ENCODE results near the gene GADD45G. TPM values are rescaled to one million over a fixed set of nuclear protein-coding genes. Genes with fewer than 3 reads are reported as not detected.

GADD45G gene
- total and polyA plus RNA-seq, 2 of the 8 experiments (the other 6 are each of a cell fraction or from before 2014, with no cell fraction given), result 7.0 to 11.4 TPM

DNA sequence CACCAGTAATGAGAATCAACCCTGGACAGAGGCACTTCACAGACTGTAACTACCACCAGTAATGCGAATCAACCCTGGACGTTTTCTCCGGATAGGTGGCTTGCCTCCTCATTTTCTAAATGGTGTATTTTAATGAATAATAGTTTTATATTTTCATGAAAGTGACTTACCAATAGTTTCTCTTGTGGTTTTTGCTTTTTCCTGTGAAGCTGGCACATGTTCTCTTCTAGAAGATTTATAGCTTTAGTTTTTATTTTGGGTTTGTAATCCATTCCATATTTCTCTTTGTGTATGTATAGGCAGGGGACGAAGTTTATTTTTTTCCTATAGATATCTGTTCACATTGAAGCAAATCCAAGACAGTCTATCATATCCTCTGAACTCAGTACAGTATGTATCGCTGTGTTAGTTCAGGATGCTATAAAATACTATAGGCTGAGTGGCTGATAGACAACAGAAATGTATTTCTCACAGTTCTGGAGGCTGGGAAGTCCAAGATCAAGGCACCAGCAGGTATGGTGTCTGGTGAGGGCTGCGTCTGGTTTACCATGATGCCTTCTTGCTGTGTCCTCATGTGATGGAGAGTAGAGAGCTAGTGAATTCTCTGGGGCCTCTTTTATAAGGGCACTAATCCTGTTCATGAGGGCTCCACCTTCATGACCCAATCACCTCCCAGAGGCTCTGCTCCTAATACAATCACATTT lies 46.5 kb upstream of the GADD45G start:
- Histone ChIP-seq H3K27ac (ENCODE audit: low read depth, low read length) (no peak overlapping the region), H3K4ac (replicated peaks; ENCODE audit: insufficient read length, low read depth, low read length) (no peak overlapping the region), H2BK12ac (ENCODE audit: low read depth, low read length) (no peak overlapping the region), H2BK15ac (ENCODE audit: low read length) (no peak overlapping the region), H3K9me3 (ENCODE audit: insufficient read depth in 2 of 2, low read depth in 1 of 2, low read length in 1 of 2) (no peaks in the 10 kb centered on the region), H2BK20ac (ENCODE audit: low read length) (no peak overlapping the region), H3K79me2 (ENCODE audit: control insufficient read depth in 1 of 2, insufficient read depth in 2 of 2, low read length in 2 of 2) (no peaks in the 10 kb centered on the region), H2AK5ac (ENCODE audit: low read depth, low read length) (no peak overlapping the region), H3K79me1 (ENCODE audit: low read depth, low read length) (no peaks in the 10 kb centered on the region), H4K8ac (ENCODE audit: extremely low read depth, insufficient read depth, low read length) (no peak overlapping the region), H3K36me3 (ENCODE audit: control insufficient read depth in 2 of 4, insufficient read depth in 4 of 4, low read length in 3 of 4) (no peaks in the 10 kb centered on the region), H3K56ac (replicated peaks; ENCODE audit: insufficient read length, low read depth, low read length) (no peak overlapping the region), H4K5ac (ENCODE audit: insufficient read length, low read depth, low read length) (no peak overlapping the region), H3K23ac (ENCODE audit: insufficient read length) (no peak overlapping the region), H2AFZ (ENCODE audit: low read length) (no peak overlapping the region), H2BK120ac (replicated peaks; ENCODE audit: low read depth, low read length) (no peak overlapping the region), H3K18ac (ENCODE audit: extremely low read depth, low read length) (no peak overlapping the region), H3K23me2 (ENCODE audit: low read depth, low read length) (no peaks in the 10 kb centered on the region), H3K27me3 (replicated peaks in 1 of 4; ENCODE audit: control insufficient read depth in 3 of 4, extremely low read depth in 1 of 4, insufficient read depth in 3 of 4, low read length in 3 of 4) (no peaks in the 10 kb centered on the region), H3K4me1 (replicated peaks in 1 of 4; ENCODE audit: control insufficient read depth in 3 of 4, insufficient read depth in 4 of 4, low read length in 3 of 4) (peaks cover 0 to 3% (median 2%) of the 10 kb centered on the region in 4 experiments; a peak in 2 of 7 replicates), H3K4me2 (ENCODE audit: insufficient read depth in 1 of 2, low read depth in 2 of 2, low read length in 2 of 2) (no peak overlapping the region), H4K91ac (replicated peaks; ENCODE audit: insufficient read length, low read length) (no peak overlapping the region), H2BK5ac (ENCODE audit: low read depth, low read length) (no peak overlapping the region), H3K14ac (ENCODE audit: insufficient read length) (no peak overlapping the region), H4K20me1 (replicated peaks in 1 of 2; ENCODE audit: control insufficient read depth in 1 of 2, insufficient read depth in 2 of 2, low read length in 2 of 2) (no peaks in the 10 kb centered on the region), H3K4me3 (ENCODE audit: extremely low read depth in 1 of 4, insufficient read depth in 2 of 4, low read depth in 3 of 4, low read length in 4 of 4) (no peak overlapping the region), H3K9ac (replicated peaks in 1 of 4; ENCODE audit: extremely low read depth in 1 of 4, low read depth in 3 of 4, low read length in 3 of 4) (no peak overlapping the region)
- POLR2A ChIA-PET (ENCODE audit: partially characterized antibody), result no interaction called here
- CTCF ChIA-PET (ENCODE audit: partially characterized antibody), result interaction anchor here (0.7 to 9.4 kb wide), 4 partner anchors 6 to 129 kb away, joined by 4 to 99 read pairs (median 7); no protein-coding TSS in a partner anchor
- 91% methylated on average over 6 of the region's 6 CpGs; no CpG with 5 or more reads in 1 of the 2 experiments for WGBS, 2 experiments (ENCODE audit: extremely low coverage in 1 of 2, insufficient coverage in 1 of 2, insufficient read length in 1 of 2, insufficient replicate concordance in 2 of 2, low coverage in 1 of 2, low lambda C conversion rate in 2 of 2, missing lambda C conversion rate in 1 of 2)
- FAIRE-seq, result no peak
- DNase-seq (ENCODE audit: low read depth in 1 of 2, low spot score in 2 of 2), result no peak
- no peak for TF ChIP-seq SP1 (IDR thresholded peaks at IDR 0.05; ENCODE audit: low read depth, low read length)
- no peak for TF ChIP-seq RAD21 (IDR thresholded peaks at IDR 0.05 in 1 of 2, conservative IDR thresholded peaks at IDR 0.05 in 1 of 2; ENCODE audit: low read depth in 2 of 2, low read length in 2 of 2)
- no peak for TF ChIP-seq KDM5A (IDR thresholded peaks at IDR 0.05; ENCODE audit: low read length)
- no peak for TF ChIP-seq CTBP2 (IDR thresholded peaks at IDR 0.05; ENCODE audit: borderline replicate concordance, insufficient read depth, insufficient read length, low read length)
- TF ChIP-seq BRCA1 (IDR thresholded peaks at IDR 0.05; ENCODE audit: low read depth, low read length), result no peak
- TF ChIP-seq NRF1 (IDR thresholded peaks at IDR 0.05; ENCODE audit: low read depth, low read length), result no peak
- no peak for TF ChIP-seq POLR2AphosphoS5 (IDR thresholded peaks at IDR 0.05; ENCODE audit: low read depth, low read length)
- no peak for TF ChIP-seq EZH2 (IDR thresholded peaks at IDR 0.05; ENCODE audit: low read depth, low read length, severe bottlenecking)
- no peak for TF ChIP-seq JUN (IDR thresholded peaks at IDR 0.05; ENCODE audit: low read depth, low read length)
- no peak for TF ChIP-seq CBX5 (IDR thresholded peaks at IDR 0.05; ENCODE audit: low read depth, low read length)
- no peak for TF ChIP-seq CBX8 (IDR thresholded peaks at IDR 0.05; ENCODE audit: borderline replicate concordance, low read depth, low read length)
- no peak for TF ChIP-seq POU5F1 (IDR thresholded peaks at IDR 0.05; ENCODE audit: low read depth, low read length)
- no peak for TF ChIP-seq JUND (IDR thresholded peaks at IDR 0.05; ENCODE audit: low read length)
- TF ChIP-seq CHD2 (IDR thresholded peaks at IDR 0.05; ENCODE audit: low read length), result no peak
